Activated CD8-positive, alpha-beta T cell treated with anti-CD3 and anti-CD28 coated beads for 36 hours (primary cell): Measurements from ENCODE around the gene MYT1. TPM values are rescaled to one million over a fixed set of nuclear protein-coding genes. Genes with fewer than 3 reads are reported as not detected.
"Not testable (repeated sequence)": the region's sequence is repeated elsewhere in the genome, so short reads cannot be mapped to it uniquely, and the experiment has no call there.

Source experiments
- ATAC-seq: fragments of 200-7000 bp; cut with Tn5 transposase; one replicate; pipeline ENCODE4 v1.10.0; 2021; ENCODE audit warnings: mild to moderate bottlenecking, moderate library complexity
- CTCF ChIA-PET: fragments of 350-600 bp; sonication (Branson Sonifier 250); formaldehyde crosslinking; loops from one replicate; lab custom pipeline; 2021; ENCODE audit warnings: antibody characterized with exemption; lab: Charles Lee
- POLR2A ChIA-PET: fragments of 350-600 bp; sonication (Branson Sonifier 250); formaldehyde crosslinking; loops from one replicate; lab custom pipeline; 2021; ENCODE audit warnings: antibody characterized with exemption; lab: Charles Lee
- DNase-seq: peaks from one replicate; pipeline ENCODE4 v3.0.0-alpha.2; 2020
- H3K27ac Mint-ChIP-seq: one replicate; pipeline ENCODE4 v1.8.0; 2021; ENCODE audit warnings: mild to moderate bottlenecking, mixed read lengths
- H3K27me3 Mint-ChIP-seq: one replicate; pipeline ENCODE4 v1.8.0; 2021; ENCODE audit warnings: mixed read lengths
- H3K36me3 Mint-ChIP-seq: one replicate; pipeline ENCODE4 v1.8.0; 2021; ENCODE audit warnings: low read depth, mixed read lengths
- H3K4me1 Mint-ChIP-seq: one replicate; pipeline ENCODE4 v1.8.0; 2021; ENCODE audit warnings: low read depth, mixed read lengths
- H3K4me3 Mint-ChIP-seq: one replicate; pipeline ENCODE4 v1.8.0; 2021; ENCODE audit warnings: mild to moderate bottlenecking, moderate library complexity, mixed read lengths
- H3K9me3 Mint-ChIP-seq: one replicate; pipeline ENCODE4 v1.8.0; 2021; ENCODE audit warnings: mixed read lengths
- CTCF ChIP-seq: fragments of 200-600 bp; IDR thresholded peaks from one replicate; pipeline ENCODE4 v1.8.0; 2022; ENCODE audit warnings: antibody characterized with exemption, mild to moderate bottlenecking
- intact Hi-C: fragments of 100-400 bp; cut with micrococcal nuclease; formaldehyde crosslinking; loops from one replicate; pipeline ENCODE4 v1.10.0; 2022
- total RNA-seq, 2 experiments: library from RNA; stranded (reverse); gene quantifications; one replicate each; pipeline ENCODE4 v1.2.3, GENCODE V29; 2021

Gene MYT1
- total RNA-seq, 2 experiments from 2014 or later, result not detected

- intact Hi-C loops, result no loop called here
- ChIA-PET POLR2A (no interaction called here), CTCF (no interaction called here)
- TF ChIP-seq CTCF, result no peak
- Mint-ChIP-seq H3K27me3 (no peaks in the 10 kb centered on the region), H3K4me1 (peaks cover 9% of the 10 kb centered on the region), H3K4me3 (no peak overlapping the region), H3K27ac (no peak overlapping the region), H3K9me3 (no peaks in the 10 kb centered on the region), H3K36me3 (no peaks in the 10 kb centered on the region)
- ATAC-seq (no peak), DNase-seq (no peak)
Measured at GRCh38 chr20:64231621-64232550, 67.6 kb downstream of the MYT1 start.

GRCh38 chr20:64232794-64233193, 68.5 kb downstream of the MYT1 start:
- no peak overlapping the region for H3K4me3 Mint-ChIP-seq
- no peaks in the 10 kb centered on the region for H3K27me3 Mint-ChIP-seq
- ChIA-PET CTCF (no interaction called here), POLR2A (no interaction called here)
- no peak for TF ChIP-seq CTCF
- H3K36me3 Mint-ChIP-seq, result no peaks in the 10 kb centered on the region
- intact Hi-C loops, result no loop called here
- H3K27ac Mint-ChIP-seq, result no peak overlapping the region
- ATAC-seq (peak; percentile 56), DNase-seq (peak; percentile 15)
- H3K9me3 Mint-ChIP-seq, result no peaks in the 10 kb centered on the region
- peaks cover 4% of the 10 kb centered on the region for H3K4me1 Mint-ChIP-seq

GRCh38 chr20:64233725-64234124, 69.5 kb downstream of the MYT1 start:
- Mint-ChIP-seq H3K27ac (no peak overlapping the region), H3K36me3 (no peaks in the 10 kb centered on the region), H3K4me3 (no peak overlapping the region), H3K27me3 (no peaks in the 10 kb centered on the region), H3K4me1 (peaks cover 4% of the 10 kb centered on the region), H3K9me3 (no peaks in the 10 kb centered on the region)
- intact Hi-C loops, result no loop called here
- DNase-seq, result no peak
- CTCF ChIA-PET, result interaction anchor here (0.8 kb wide), 1 partner anchor 150 kb away, joined by 3 read pairs; the partner anchor contains the start of gene LKAAEAR1
- ATAC-seq, result no peak
- no peak for TF ChIP-seq CTCF
- POLR2A ChIA-PET, result no interaction called here

GRCh38 chr20:64234291-64234791, 70.1 kb downstream of the MYT1 start:
- H3K4me3 Mint-ChIP-seq, result no peak overlapping the region
- no peaks in the 10 kb centered on the region for H3K9me3 Mint-ChIP-seq
- H3K27ac Mint-ChIP-seq, result no peak overlapping the region
- peaks cover 4% of the 10 kb centered on the region for H3K4me1 Mint-ChIP-seq
- intact Hi-C loops, result no loop called here
- no peak for DNase-seq
- no peak for TF ChIP-seq CTCF
- no peaks in the 10 kb centered on the region for H3K27me3 Mint-ChIP-seq
- POLR2A ChIA-PET, result no interaction called here
- no peaks in the 10 kb centered on the region for H3K36me3 Mint-ChIP-seq
- ATAC-seq, result no peak
- CTCF ChIA-PET, result interaction anchor here (0.8 kb wide), 1 partner anchor 151 kb away, joined by 3 read pairs; the partner anchor contains the start of gene LKAAEAR1

GRCh38 chr20:64234921-64235565, 70.8 kb downstream of the MYT1 start:
- H3K4me1 Mint-ChIP-seq, H3K27ac Mint-ChIP-seq, CTCF ChIA-PET, POLR2A ChIA-PET, DNase-seq, H3K36me3 Mint-ChIP-seq, H3K4me3 Mint-ChIP-seq, ATAC-seq, H3K9me3 Mint-ChIP-seq, H3K27me3 Mint-ChIP-seq, intact Hi-C loops: not testable (repeated sequence)
